OCI-LY1 (cell line): ENCODE data around the gene CD22.

ENCODE experiments used
- H2AFZ ChIP-seq: fragments of 200-600 bp; sonication (generic), shearing (Covaris generic); 2 replicates; pipeline ENCODE4 v1.6.0; 2014; ENCODE audit warnings: antibody characterized with exemption, mild to moderate bottlenecking, low read length
- H3F3A ChIP-seq: fragments of 200-600 bp; sonication (generic), shearing (Covaris generic); 2 replicates; pipeline ENCODE4 v1.6.0; 2014; ENCODE audit warnings: mild to moderate bottlenecking, antibody characterized with exemption, low read length, moderate library complexity; ENCODE audit not compliant: insufficient read depth
- H3K27ac ChIP-seq: fragments of 200-600 bp; sonication (generic); 2 replicates; pipeline ENCODE4 v1.5.1; 2014; ENCODE audit warnings: low read length, mixed run types, mild to moderate bottlenecking, low read depth; ENCODE audit not compliant: poor library complexity, severe bottlenecking
- H3K27me3 ChIP-seq: fragments of 200-600 bp; sonication (generic); 2 replicates; pipeline ENCODE4 v1.6.0; 2014; ENCODE audit warnings: antibody characterized with exemption, mild to moderate bottlenecking, low read length, moderate library complexity; ENCODE audit not compliant: insufficient read depth
- H3K36me3 ChIP-seq: fragments of 200-600 bp; sonication (generic); 2 replicates; pipeline ENCODE4 v1.6.1; 2014; ENCODE audit warnings: mild to moderate bottlenecking, antibody characterized with exemption, low read length, moderate library complexity, mixed read lengths; ENCODE audit not compliant: insufficient read depth
- H3K4me1 ChIP-seq: fragments of 200-600 bp; sonication (generic); 2 replicates; pipeline ENCODE4 v1.5.1; 2014; ENCODE audit warnings: mild to moderate bottlenecking, low read length, moderate library complexity; ENCODE audit not compliant: insufficient read depth, severe bottlenecking
- H3K4me2 ChIP-seq: fragments of 200-600 bp; sonication (generic), shearing (Covaris generic); 2 replicates; pipeline ENCODE4 v1.6.1; 2014; ENCODE audit warnings: low read length
- H3K4me3 ChIP-seq: fragments of 200-600 bp; sonication (generic); 2 replicates; pipeline ENCODE4 v1.5.1; 2014; ENCODE audit warnings: low read length, low read depth, mild to moderate bottlenecking, mixed read lengths; ENCODE audit not compliant: poor library complexity, severe bottlenecking
- H3K79me2 ChIP-seq: fragments of 200-600 bp; shearing (Covaris generic); 2 replicates; pipeline ENCODE4 v1.6.1; 2016; ENCODE audit warnings: mixed run types, low read length, mixed read lengths; ENCODE audit not compliant: insufficient read depth
- H3K9ac ChIP-seq: fragments of 200-600 bp; sonication (generic), shearing (Covaris generic); 2 replicates; pipeline ENCODE4 v1.6.1; 2014; ENCODE audit warnings: mild to moderate bottlenecking, low read length, mixed read lengths
- H3K9me2 ChIP-seq: fragments of 200-600 bp; sonication (generic), shearing (Covaris generic); 2 replicates; pipeline ENCODE4 v1.6.1; 2014; ENCODE audit warnings: low read depth, mild to moderate bottlenecking, low read length, mixed read lengths
- H3K9me3 ChIP-seq: fragments of 200-600 bp; shearing (Covaris generic); 2 replicates; pipeline ENCODE4 v1.6.1; 2014; ENCODE audit warnings: low read length, mixed read lengths
- H4K20me1 ChIP-seq: fragments of 200-600 bp; sonication (generic), shearing (Covaris generic); 2 replicates; pipeline ENCODE4 v1.6.0; 2016; ENCODE audit warnings: mild to moderate bottlenecking, low read length; ENCODE audit not compliant: insufficient read depth
- EZH2 ChIP-seq: fragments of 200-600 bp; sonication (generic), shearing (Covaris generic); IDR thresholded peaks from 2 replicates; pipeline ENCODE4 v1.8.0; 2017; ENCODE audit warnings: borderline replicate concordance, mixed run types, mild to moderate bottlenecking, antibody characterized with exemption, low read length, moderate library complexity, mixed read lengths
- TF ChIP-seq, protein P1 (sequence below): fragments of 200-600 bp; sonication (generic), shearing (Covaris generic); IDR thresholded peaks from 2 replicates; pipeline ENCODE4 v1.5.1; 2017; ENCODE audit warnings: mild to moderate bottlenecking, antibody characterized with exemption, low read length, moderate library complexity, mixed read lengths

CD22 gene

DNA sequence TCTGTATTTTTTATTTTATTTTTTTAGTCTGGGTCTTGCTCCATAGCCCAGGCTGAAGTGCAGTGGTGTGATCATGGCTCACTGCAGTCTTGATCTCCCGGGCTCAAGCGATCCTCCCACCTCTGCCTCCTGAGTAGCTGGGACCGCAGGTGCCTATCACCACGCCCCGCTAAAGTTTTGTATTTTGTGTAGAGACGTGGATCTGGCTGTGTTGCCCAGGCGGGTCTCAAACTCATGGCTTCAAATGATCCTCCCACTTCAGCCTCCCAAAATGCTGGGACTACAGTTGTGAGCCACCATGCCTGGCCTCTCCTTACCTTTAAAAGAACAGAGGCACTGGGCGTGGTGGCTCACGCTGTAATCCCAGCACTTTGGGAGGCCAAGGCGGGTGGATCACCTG, 41.3 kb upstream of the CD22 start:
- Histone ChIP-seq H2AFZ (no peak overlapping the region), H3K4me2 (no peak overlapping the region), H3K4me1 (peaks cover 8% of the 10 kb centered on the region), H3K27ac (no peak overlapping the region), H4K20me1 (no peaks in the 10 kb centered on the region), H3K9me3 (no peaks in the 10 kb centered on the region), H3K4me3 (no peak overlapping the region), H3K79me2 (no peaks in the 10 kb centered on the region), H3K36me3 (no peaks in the 10 kb centered on the region), H3K27me3 (no peaks in the 10 kb centered on the region), H3K9ac (no peak overlapping the region), H3F3A (no peaks in the 10 kb centered on the region), H3K9me2 (no peaks in the 10 kb centered on the region)
- TF ChIP-seq, protein P1, sequence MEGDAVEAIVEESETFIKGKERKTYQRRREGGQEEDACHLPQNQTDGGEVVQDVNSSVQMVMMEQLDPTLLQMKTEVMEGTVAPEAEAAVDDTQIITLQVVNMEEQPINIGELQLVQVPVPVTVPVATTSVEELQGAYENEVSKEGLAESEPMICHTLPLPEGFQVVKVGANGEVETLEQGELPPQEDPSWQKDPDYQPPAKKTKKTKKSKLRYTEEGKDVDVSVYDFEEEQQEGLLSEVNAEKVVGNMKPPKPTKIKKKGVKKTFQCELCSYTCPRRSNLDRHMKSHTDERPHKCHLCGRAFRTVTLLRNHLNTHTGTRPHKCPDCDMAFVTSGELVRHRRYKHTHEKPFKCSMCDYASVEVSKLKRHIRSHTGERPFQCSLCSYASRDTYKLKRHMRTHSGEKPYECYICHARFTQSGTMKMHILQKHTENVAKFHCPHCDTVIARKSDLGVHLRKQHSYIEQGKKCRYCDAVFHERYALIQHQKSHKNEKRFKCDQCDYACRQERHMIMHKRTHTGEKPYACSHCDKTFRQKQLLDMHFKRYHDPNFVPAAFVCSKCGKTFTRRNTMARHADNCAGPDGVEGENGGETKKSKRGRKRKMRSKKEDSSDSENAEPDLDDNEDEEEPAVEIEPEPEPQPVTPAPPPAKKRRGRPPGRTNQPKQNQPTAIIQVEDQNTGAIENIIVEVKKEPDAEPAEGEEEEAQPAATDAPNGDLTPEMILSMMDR, result no peak
- TF ChIP-seq EZH2, result no peak

DNA sequence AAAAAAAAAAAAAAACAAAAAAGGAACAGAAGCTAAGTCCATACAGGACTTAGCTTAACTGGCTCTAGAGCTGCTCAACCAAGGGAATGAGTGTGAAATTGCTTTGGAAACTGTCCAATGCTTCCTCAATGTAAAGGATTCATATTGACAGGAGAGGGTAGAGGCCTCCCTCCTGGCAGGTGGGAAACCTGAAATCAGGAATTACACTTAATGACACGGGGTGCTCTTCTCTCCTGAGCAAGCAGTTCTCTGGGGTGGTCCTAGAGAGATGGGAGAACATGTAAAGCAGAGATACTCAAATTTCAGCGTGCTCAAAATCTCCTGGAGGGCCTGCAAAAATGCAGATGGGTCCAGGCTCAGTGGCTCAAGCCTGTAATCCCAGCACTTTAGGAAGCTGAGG, 40.7 kb upstream of the CD22 start:
- no peak overlapping the region for H3K27ac ChIP-seq
- no peaks in the 10 kb centered on the region for H3F3A ChIP-seq
- H3K79me2 ChIP-seq, result no peaks in the 10 kb centered on the region
- TF ChIP-seq, protein P1, result no peak
- no peak for TF ChIP-seq EZH2
- H3K9ac ChIP-seq, result no peak overlapping the region
- no peaks in the 10 kb centered on the region for H3K9me2 ChIP-seq
- no peak overlapping the region for H3K4me2 ChIP-seq
- no peaks in the 10 kb centered on the region; the same call in 1 of the 2 replicates for H3K27me3 ChIP-seq
- no peak overlapping the region for H2AFZ ChIP-seq
- peaks cover 14% of the 10 kb centered on the region for H3K4me1 ChIP-seq
- no peaks in the 10 kb centered on the region for H3K9me3 ChIP-seq
- no peaks in the 10 kb centered on the region for H3K36me3 ChIP-seq
- no peaks in the 10 kb centered on the region for H4K20me1 ChIP-seq
- H3K4me3 ChIP-seq, result no peak overlapping the region

DNA sequence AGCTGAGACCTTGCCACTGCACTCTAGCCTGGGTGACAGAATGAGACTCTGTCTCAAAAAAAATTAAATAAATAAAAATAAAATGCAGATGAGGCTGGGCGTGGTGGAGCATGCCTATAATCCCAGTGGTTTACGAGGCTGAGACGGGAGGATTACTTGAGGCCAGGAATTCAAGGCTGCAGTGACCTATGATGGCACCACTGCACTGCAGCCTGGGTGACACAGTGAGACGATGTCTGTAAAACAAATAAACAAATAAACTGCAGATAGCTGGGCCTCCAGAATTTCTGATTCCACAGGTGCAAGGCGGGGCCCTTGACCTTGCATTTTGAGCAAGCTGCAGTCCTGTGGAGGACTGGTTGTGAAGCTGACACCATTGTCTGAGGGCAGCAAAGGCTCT, 40.1 kb upstream of the CD22 start:
- Histone ChIP-seq H3K4me2 (no peak overlapping the region), H3K4me1 (peaks cover 15% of the 10 kb centered on the region), H4K20me1 (no peaks in the 10 kb centered on the region), H3K9me2 (no peaks in the 10 kb centered on the region), H3K9ac (no peak overlapping the region), H2AFZ (no peak overlapping the region), H3K79me2 (no peaks in the 10 kb centered on the region), H3F3A (no peaks in the 10 kb centered on the region), H3K4me3 (no peak overlapping the region), H3K36me3 (no peaks in the 10 kb centered on the region), H3K27me3 (no peaks in the 10 kb centered on the region; the same call in 1 of the 2 replicates), H3K27ac (no peak overlapping the region), H3K9me3 (no peaks in the 10 kb centered on the region)
- TF ChIP-seq, protein P1, result no peak
- no peak for TF ChIP-seq EZH2
